K562 (cell line): ENCODE measurements around the gene GALNT16. TPM values are rescaled to one million over a fixed set of nuclear protein-coding genes. Genes with fewer than 3 reads are reported as not detected.

Source experiments
- CAMTA2 ChIP-seq: fragments of 250-450 bp; sonication (Bioruptor Pico); conservative IDR thresholded peaks from 2 replicates; pipeline ENCODE4 v1.5.1; 2022
- CHD7 ChIP-seq: fragments of 200-600 bp; sonication (generic); IDR thresholded peaks from one replicate; pipeline ENCODE4 v1.6.1; 2012; ENCODE audit warnings: mild to moderate bottlenecking, low read depth, low read length, inconsistent platforms
- DLX4 ChIP-seq: fragments of 250-450 bp; sonication (Bioruptor Pico); IDR thresholded peaks from 2 replicates; pipeline ENCODE4 v1.6.1; 2021; ENCODE audit warnings: mild to moderate bottlenecking
- ELF1 ChIP-seq: fragments of 200-800 bp; sonication (Bioruptor generic); IDR thresholded peaks from 2 replicates; pipeline ENCODE4 v1.6.1; 2016; ENCODE audit warnings: missing genetic modification characterization, missing compliant biosample characterization
- FOSL1 ChIP-seq: fragments of 200-800 bp; sonication (Bioruptor generic); conservative IDR thresholded peaks from 2 replicates; pipeline ENCODE4 v1.6.1; 2016; ENCODE audit warnings: missing genetic modification characterization, missing compliant biosample characterization
- GTF3C2 ChIP-seq: IDR thresholded peaks from 3 replicates; pipeline ENCODE4 v1.6.1; 2011; ENCODE audit warnings: borderline replicate concordance, mild to moderate bottlenecking, moderate library complexity; ENCODE audit not compliant: insufficient read length; ENCODE audit errors: extremely low read depth
- HMGN3 ChIP-seq: IDR thresholded peaks from 2 replicates; pipeline ENCODE4 v1.6.1; 2011; ENCODE audit warnings: borderline replicate concordance, low read depth, mild to moderate bottlenecking, mixed read lengths, low read length; ENCODE audit not compliant: insufficient read length; ENCODE audit errors: extremely low read depth
- PTRF ChIP-seq: fragments of 450-650 bp; IDR thresholded peaks from 2 replicates; pipeline ENCODE4 v1.6.1; 2016; ENCODE audit warnings: mild to moderate bottlenecking, missing genetic modification characterization, missing compliant biosample characterization
- PURB ChIP-seq: sonication (generic); formaldehyde crosslinking; IDR thresholded peaks from 2 replicates; pipeline ENCODE4 v1.9.0; 2021; ENCODE audit warnings: low read depth, mild to moderate bottlenecking, missing genetic modification reagents
- SMC3 ChIP-seq: conservative IDR thresholded peaks from 2 replicates; pipeline ENCODE4 v1.6.1; 2011; ENCODE audit warnings: low read depth, low read length, improper control_type of control experiment; ENCODE audit not compliant: insufficient read depth
- TAF1 ChIP-seq: IDR thresholded peaks from 2 replicates; pipeline ENCODE4 v1.6.1; 2011; ENCODE audit warnings: mild to moderate bottlenecking, low read length, moderate library complexity; ENCODE audit not compliant: insufficient read depth, control insufficient read depth, severe bottlenecking; ENCODE audit errors: extremely low read depth
- ZNF717 ChIP-seq: fragments of 250-450 bp; sonication (Bioruptor Pico); IDR thresholded peaks from 2 replicates; pipeline ENCODE4 v1.5.0; 2021
- polyA plus RNA-seq, 8 experiments: library from polyadenylated mRNA; depleted of rRNA in 4 of 8; stranded (reverse) in 5 of 8; unstranded in 3 of 8; fragments of >200 nt; fragmentation: Nextera tagmentation in 2 of 8; fragmentation: Illumina TruSeq in 1 of 8; extraction: Ambion mirVana in 2 of 8; extraction: Trizol in 1 of 8; gene quantifications; 2 replicates each; pipeline versions ENCODE4 v1.2.1 to v1.2.3, GENCODE V29; 2011 to 2014; ENCODE audit warnings: inconsistent platforms in 1 of 8, missing spikeins in 1 of 8
- total RNA-seq, 7 experiments: library from RNA; depleted of rRNA in 6 of 7; stranded (reverse); fragments of >200 nt in 6 of 7; fragmentation: Illumina TruSeq in 2 of 7; extraction: Trizol in 2 of 7; gene quantifications; 2 replicates each; pipeline versions ENCODE4 v1.2.1 to v1.2.3, GENCODE V29; 2011 to 2021; ENCODE audit warnings: low replicate concordance in 1 of 7

The GALNT16 gene
- total and polyA plus RNA-seq, 9 of the 15 experiments (the other 6 are each of a cell fraction or from before 2014, with no cell fraction given), result not detected

- TF ChIP-seq HMGN3 (no peak), PURB (CRISPR knock-in tag) (no peak), SMC3 (no peak), DLX4 (CRISPR knock-in tag) (no peak), CAMTA2 (CRISPR knock-in tag) (no peak), ZNF717 (CRISPR knock-in tag) (no peak), ELF1 (tag) (peak; percentile 99), FOSL1 (peak; percentile 40; the same call in 1 of the 2 replicates), CHD7 (no peak), GTF3C2 (no peak), TAF1 (peak; percentile 76), PTRF (tag) (0 out of 2 replicates have a peak, but pooled peaks have one; percentile 55)
Measured at GRCh38 chr14:69398053-69398817, 138.3 kb downstream of the GALNT16 start, which contains the start of the genes ERH and SLC39A9 (continued).
